Raji (cell line): ENCODE data around the gene MAGI2.

Source experiments
- POLR2A ChIP-seq: IDR thresholded peaks from 2 replicates; pipeline ENCODE4 v1.6.1; 2011; ENCODE audit warnings: low read depth, low read length, control low read depth; ENCODE audit not compliant: insufficient read depth

The MAGI2 gene

DNA sequence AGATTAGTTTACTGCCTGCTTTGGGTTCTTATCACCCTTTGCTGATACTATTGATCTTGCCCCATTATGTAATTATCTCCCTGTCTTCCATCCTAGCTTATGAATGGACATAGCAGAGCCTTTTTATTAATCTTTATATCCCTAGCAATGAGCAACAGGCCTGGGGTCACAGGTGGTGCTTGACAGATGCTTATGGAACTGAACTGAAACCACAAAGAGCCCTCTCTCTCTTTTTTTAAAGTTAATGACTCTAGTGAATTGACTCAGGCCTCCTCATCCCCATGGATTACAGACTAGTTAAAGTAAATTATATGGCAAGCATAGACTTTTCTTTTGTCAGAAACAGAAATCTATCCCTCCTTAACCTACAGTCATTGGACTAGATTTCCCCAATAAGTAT lies 1389.7 kb downstream of the MAGI2 start:
- no peak for TF ChIP-seq POLR2A

DNA sequence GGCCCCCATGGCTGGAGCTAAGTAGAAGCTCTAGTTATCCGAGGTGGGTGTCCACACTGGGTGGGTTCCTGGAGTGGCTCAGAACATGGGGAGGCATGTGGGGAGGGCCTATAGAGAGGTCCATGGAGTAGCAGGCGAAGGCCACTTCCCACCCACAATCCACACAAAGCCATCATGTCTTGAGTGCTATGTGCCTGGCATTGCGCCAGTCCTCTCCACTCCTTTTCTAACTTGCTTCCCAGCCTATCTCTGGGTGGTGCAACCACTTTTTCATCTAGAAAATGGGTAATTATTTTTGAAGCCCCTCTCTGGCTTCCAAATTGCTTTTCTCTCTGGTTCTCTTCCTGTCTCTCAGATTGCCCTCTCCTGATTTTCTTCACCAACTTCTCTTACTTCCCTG lies 1391.3 kb downstream of the MAGI2 start:
- TF ChIP-seq POLR2A, result no peak

DNA sequence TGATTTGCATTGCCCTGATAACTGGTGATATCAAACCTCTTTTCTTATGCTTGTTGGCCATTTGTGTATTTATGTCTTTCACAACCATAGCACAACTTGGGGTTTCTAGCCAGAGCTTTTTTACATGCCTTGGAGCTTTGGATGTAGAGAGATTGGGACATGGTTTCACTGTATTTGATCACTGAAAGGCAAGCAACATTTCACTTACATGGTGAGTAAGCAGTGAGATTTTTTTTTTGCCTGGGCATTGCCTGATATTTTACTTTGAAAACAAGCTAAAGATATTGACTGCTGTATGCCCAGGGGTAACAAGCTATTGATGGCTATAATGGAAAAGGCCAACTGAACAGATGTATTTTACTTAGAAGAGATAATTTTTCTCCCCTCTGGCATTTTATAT lies 1395.9 kb downstream of the MAGI2 start:
- no peak for TF ChIP-seq POLR2A

DNA sequence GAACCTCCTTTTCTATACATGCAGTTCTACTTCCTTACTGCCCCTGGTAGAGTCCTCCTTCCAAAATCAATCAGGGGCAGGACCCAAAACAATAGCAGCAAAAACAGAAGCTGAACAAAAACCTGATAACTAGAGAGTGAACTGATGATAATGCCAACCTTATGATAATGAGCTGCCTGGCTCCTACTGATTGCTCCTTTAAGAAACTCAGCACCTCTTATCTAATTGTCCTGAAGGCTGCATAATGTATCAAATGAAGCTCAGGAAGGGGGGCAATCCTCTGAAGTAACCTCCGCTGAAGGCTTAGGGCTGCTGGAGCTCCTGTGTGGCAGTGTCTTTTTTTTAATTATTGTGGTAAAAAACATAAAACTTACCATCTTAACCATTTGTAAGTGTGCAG lies 1397.9 kb downstream of the MAGI2 start:
- no peak for TF ChIP-seq POLR2A

DNA sequence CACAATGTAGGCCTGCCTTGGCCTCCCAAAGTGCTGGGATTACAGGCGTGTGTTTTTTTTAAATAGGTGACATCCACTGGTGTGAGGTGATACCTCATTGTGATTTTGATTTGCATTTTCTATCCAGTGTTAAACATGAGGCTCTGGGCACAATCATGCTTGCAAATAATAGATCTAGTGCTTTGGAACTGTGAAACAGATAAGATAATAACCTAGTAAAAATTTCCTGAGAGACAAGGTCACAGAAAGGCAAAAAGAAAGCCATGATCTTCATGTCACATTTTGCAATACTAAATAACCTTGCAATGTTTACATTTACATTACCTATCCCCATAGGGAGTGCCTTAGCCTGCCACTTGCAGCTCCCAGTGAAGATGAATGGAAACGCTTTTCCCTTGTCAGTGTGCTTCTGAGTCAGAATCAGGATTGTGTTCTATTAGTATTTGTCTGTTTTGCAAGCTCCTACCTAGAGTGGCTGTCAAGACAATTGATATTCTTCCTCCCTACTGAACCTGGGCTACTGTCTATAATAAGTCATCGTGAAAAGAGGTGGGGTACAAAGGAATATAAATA lies 1398.4 kb downstream of the MAGI2 start:
- TF ChIP-seq POLR2A, result no peak

DNA sequence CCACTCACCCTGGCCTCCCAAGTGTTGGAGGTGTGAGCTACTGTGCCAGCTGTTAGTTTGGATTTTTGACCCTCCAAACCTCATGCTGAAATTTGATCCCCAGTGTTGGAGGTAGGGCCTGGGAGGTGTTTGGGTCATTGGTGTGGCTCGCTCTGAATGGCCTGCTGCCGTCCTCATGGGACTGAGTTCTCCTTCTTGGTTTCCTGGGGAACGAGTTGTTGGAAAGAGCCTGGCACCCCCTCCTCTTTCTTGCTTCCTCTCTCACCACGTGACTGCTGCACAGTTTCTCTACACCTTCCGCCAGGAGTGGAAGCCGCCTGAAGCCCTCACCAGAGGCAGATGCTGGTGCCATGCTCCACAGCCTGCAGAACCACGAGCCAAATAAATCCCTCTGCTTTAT lies 1401.4 kb downstream of the MAGI2 start:
- no peak for TF ChIP-seq POLR2A

DNA sequence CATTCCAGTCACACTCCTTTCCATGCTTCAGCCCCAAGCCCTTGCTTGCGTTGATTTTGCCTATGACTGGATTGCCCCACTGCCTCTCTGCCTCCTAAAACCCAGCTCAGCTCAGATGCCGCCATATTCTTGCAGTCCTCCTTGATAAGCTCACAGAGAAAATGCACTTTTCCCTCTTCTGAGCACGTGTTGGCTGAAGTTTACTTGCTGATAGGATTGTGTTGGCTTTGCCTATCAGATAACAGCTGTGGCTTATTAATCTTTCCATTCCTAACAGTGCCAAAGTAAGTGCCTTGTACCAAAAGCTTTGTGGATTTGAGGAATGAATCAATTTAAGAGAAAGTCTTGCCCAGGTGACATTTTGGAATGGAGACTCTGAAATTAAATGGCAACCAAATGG lies 1405.7 kb downstream of the MAGI2 start:
- no peak for TF ChIP-seq POLR2A

DNA sequence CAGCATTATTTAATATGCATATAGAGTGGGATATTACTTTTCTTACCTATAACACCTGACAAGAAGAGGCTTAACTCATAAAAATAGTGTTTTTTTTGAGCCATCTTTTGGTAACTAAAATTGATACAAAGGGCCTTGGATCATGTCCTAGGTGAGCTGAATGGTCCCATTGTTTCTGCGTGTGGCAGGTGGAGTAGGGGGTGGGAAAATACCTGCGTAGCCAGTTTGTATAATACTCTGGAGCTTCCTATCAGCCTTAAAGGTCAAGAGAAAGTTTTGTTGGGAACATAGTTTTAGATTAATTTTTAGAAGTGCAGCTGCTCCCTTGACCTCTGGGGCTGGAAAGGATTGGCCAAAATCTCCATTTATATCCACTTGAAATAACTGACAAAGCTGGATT lies 1410.3 kb downstream of the MAGI2 start:
- TF ChIP-seq POLR2A, result no peak

DNA sequence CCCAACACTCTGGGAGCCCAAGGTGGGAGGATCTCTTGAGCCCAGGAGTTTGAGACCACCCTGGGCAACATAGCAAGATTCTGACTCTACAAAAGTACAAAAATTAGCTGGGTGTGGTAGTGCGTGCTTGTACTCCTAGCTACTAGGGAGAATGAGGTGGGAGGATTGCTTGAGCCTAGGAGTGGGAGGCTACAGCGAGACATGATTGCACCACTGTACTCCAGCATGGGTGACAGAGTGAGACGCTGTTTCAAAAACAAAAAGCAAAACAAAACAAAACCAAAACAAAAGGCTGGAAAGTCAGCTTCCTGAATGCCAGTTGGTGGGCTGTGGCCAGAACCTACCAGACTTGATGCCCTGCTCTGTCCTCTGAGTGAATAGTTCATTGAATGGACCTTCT lies 1412.0 kb downstream of the MAGI2 start:
- no peak for TF ChIP-seq POLR2A

DNA sequence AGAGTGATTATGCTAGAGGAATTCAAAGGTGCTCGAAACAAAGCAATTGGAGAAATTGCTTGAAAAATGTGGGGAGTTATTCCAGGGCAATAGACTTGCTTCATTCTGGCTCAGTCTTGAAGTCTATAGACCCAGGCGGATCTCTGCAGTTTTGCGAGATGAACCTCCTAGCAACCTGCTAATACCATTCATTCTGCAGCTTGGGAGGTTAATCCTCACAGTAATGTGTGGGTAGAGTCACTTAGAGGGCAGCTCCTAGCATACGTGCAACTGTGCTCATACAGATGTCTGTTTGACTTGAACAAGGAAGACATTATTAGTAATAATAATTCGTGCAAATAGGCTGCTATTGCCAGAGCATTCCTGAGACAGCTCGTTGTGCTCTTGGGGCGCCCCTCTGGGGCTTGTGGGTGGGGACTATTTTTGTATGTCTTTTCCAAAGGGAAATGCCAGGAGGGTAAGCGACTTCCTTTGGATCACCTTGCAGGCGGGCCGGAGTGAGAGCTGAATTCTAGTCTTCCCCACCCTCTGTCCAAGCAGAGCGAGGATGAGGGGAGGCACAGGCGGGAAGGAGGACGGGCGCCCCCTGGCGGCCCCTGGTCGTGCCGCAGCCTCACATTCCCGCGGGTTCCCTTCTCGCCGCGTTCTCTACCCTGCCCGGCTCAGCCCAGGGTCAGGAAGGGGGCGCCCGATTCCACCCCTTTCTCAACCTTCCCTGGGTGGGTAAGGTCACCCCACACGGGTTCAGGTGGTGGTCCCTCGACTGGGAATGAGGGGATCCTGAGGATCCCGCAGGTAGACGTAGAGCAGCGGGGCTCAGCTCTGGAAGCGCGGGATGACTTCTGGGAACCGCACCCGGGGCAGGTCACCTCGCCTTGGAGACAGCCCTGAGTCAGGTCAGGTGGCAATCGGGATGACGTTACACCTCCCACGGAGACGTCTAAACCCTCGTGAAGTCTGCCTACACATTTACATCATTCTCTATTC lies 1413.4 kb downstream of the MAGI2 start:
- TF ChIP-seq POLR2A, result no peak

DNA sequence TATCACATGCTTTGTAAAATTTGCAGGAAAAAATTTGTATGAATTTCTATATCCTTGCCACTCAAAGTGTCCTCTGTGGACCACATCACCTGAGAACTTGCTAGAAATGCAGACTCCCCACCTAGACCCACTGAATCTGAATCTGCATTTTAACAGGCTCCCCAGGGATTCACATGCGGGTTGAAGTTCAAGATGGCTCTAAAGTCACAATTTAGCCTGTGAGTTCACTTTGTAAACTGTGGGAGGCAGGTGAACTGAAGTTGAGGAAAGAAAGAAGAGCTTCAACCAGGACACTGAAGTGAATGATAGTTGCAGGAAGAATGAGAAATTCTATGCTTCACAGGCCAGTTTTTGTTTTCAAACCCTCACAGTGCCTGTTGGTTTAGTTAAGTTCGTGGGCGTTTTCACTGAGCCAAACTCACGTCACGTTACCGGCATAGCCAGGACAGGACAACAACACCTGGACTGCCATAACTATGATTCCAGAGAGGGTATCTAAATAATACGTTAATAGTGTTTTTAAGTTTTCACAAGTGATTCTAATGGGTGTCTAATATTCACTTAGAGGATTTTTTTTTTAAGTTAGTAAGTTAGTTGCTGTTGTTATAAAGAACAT lies 1414.9 kb downstream of the MAGI2 start:
- no peak for TF ChIP-seq POLR2A

DNA sequence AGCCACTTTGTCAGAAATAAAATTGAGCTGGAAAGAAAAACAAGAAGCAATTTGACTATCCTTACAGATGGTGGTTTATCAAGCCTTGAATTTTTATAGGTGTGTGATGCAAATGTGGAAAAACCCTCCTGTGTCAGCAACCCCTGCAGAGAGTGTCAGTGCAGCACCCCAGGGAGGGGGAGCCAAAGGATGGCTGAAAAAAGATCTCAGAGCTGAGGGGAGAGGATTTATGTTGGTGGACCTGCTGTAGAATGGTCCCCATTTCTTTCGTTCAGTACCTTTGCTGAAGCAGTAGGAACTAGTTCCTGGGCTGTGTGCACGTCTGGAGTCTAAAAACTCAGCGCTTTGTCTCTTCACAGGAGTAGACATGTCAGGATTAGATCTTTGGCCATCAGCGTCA lies 1415.9 kb downstream of the MAGI2 start:
- TF ChIP-seq POLR2A, result no peak

DNA sequence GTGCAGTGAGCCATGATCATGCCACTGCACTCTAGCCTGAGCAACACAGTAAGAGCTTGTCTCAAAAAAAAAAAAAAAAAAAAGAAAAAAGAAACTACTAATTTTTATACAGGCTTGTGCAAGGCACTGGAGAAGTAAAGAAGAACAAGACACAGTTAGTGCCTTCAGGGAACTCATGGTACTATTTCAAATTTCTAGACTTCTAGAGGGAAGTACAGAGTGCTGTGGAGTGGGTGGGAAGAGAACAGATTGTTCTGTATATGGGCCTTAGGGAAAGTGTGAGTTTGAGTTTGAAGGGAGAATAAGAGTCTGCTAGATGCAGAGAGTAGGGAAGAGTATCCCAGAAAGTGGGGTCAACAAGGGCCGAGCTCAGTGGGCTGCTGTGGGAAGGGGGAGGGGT lies 1420.1 kb downstream of the MAGI2 start:
- TF ChIP-seq POLR2A, result no peak

DNA sequence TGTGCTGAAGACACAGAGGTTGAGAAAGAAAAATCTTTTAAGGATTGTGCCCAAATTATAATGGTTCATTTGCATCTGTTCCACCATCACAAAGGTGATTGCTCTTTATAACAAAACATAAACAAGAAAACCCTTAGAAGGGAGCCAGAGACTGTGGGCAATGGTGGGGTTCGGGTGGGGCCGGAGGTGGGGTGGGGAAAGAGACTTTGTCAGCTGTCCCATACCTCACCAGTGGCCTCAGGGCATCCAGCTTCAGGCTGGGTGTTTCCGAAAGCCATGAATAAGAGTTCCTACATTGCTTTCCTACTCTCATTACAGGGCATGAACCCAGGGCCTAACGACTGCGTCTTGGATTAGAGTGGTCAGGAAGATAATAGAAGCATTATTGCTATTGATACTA lies 1427.0 kb downstream of the MAGI2 start:
- TF ChIP-seq POLR2A, result no peak

DNA sequence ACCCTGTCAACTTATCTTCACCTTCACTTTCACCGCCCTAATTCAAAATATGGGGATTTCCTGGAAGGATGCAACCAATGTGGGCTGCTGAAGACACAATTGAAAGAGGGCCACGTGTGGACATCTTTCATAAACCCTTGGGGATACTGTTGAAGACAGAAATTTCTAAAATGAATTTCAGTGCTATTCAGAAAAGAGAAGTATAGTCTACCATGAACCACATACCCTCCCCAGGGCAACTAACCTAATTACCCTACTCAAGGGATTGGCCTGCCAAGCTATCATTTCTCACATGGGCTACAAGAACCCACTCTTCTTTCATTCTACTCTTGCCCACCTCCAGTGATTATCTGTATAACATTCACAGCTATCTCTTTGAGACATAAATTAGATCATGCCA lies 1428.9 kb downstream of the MAGI2 start:
- no peak for TF ChIP-seq POLR2A

DNA sequence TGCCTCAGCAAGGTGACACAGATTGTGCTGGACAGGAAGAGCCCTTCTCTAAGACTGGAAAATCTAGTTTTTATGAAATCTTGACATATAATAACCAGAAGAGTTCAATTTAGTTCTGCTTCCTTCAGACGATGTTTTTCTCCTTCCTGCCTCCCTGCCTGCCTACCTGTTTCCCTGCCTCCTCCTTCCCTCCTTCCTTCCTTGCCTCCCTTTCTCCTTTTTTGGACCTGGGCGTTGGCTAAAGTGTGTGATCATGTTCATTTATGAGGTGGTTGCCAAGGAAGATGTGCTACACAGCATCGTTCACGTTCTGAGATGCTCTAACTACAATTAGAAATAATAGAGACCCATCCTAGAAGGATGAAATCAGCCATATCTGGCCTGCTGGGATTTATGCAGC lies 1430.3 kb downstream of the MAGI2 start:
- no peak for TF ChIP-seq POLR2A

DNA sequence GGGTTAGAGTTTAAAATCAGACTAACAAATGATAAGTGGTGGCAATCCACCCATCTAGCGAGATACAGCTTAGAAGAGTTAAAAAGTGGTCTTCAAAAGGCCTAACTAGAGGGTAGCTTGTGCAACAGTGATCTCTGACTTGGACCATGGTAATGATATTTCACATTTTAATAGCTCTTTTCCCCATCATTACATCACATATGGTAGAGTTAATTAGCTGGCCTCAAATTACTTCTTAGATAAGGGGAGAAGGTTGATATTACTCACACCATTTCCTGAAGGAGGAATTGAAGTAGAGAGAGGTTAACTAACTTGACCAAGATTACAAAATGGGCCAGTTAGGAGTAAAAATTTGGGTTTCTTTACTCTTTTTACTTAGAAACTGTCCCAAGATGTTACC lies 1431.3 kb downstream of the MAGI2 start:
- TF ChIP-seq POLR2A, result no peak

DNA sequence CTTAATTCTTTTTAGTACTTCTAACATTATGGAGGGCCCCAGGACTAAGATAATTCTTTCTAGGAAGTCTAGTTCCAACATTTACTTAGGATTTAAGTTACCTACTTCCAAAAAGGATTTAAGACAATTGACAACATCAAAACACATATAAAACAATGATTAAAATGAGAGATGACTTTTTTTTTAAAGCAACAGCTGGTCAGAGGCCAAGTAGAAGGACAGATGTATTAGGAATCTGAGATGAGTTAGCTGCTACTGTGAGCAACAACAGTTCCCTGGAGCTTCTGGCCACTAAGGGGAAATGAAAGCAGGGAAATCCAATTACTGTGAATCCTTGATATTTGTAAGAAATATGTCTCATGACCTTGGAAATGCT lies 1432.6 kb downstream of the MAGI2 start:
- TF ChIP-seq POLR2A, result no peak
